ENCODE measurements around the gene OR11A1. TPM values are rescaled to one million over a fixed set of nuclear protein-coding genes. Genes with fewer than 3 reads are reported as not detected.

Gene OR11A1
- total and polyA plus RNA-seq, 2 experiments from 2014 or later = not detected

DNA sequence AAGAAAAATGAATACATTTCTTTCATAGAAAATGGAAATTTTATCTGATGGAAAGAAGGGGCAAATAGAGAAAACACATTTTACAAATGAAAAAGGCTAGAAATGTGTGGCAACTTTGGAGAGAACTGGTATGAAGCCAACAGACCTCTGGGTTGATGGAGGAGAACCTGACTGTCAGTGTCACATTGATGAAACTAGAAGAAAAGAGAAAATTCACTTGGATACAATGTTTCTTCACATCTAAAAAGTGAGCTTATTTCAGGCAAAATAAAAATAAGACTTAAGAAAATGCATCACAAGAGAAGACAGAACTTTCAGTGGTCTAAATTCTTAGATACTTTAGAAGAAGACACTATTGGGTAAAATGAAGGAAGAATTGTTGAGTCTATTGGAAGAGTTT, 61.5 kb downstream of the OR11A1 start, which contains the start of gene OR12D2:
Gene OR12D2 (plus strand): TSS at position 301 of the 400 bp plus-strand sequence. CDS start 1,069 bp downstream, outside the sequence.
- no peaks in the 10 kb centered on the region for H3K27me3 ChIP-seq (ENCODE audit: insufficient read depth)
- H3K9me2 ChIP-seq (ENCODE audit: insufficient read depth) = peaks cover 2% of the 10 kb centered on the region; the same call in 1 of the 2 replicates
- H3K27ac Mint-ChIP-seq = no peak within 1 kb of the TSS
- ATAC-seq = no peak
- H3K27ac ChIP-seq (ENCODE audit: low read depth) = no peak within 1 kb of the TSS
- peaks cover 2% of the 10 kb centered on the region for H3K27me3 Mint-ChIP-seq (ENCODE audit: insufficient read depth, low read depth, poor library complexity)
- H3K9me3 Mint-ChIP-seq = no peaks in the 10 kb centered on the region
- no peaks in the 10 kb centered on the region for H3K36me3 Mint-ChIP-seq (ENCODE audit: low read depth)
- no peaks in the 10 kb centered on the region for H3K79me2 ChIP-seq (replicated peaks; ENCODE audit: insufficient read depth)
- H3K4me1 ChIP-seq (ENCODE audit: insufficient read depth) = peaks cover 6% of the 10 kb centered on the region; the same call in 1 of the 2 replicates
- H4K20me1 ChIP-seq (replicated peaks; ENCODE audit: insufficient read depth) = no peaks in the 10 kb centered on the region
- no peak for DNase-seq (ENCODE audit: low spot score)
- H3K4me3 ChIP-seq = no peak within 1 kb of the TSS
- no peak within 1 kb of the TSS for H3K4me3 Mint-ChIP-seq
- H3K4me1 Mint-ChIP-seq = peaks cover 9% of the 10 kb centered on the region
- peak within 1 kb of the TSS; percentile 22; the same call in 1 of the 2 replicates for H3K4me2 ChIP-seq
- no peak within 1 kb of the TSS for H2AFZ ChIP-seq
- H3F3A ChIP-seq (replicated peaks; ENCODE audit: low read depth) = no peaks in the 10 kb centered on the region
- TF ChIP-seq, protein P1, sequence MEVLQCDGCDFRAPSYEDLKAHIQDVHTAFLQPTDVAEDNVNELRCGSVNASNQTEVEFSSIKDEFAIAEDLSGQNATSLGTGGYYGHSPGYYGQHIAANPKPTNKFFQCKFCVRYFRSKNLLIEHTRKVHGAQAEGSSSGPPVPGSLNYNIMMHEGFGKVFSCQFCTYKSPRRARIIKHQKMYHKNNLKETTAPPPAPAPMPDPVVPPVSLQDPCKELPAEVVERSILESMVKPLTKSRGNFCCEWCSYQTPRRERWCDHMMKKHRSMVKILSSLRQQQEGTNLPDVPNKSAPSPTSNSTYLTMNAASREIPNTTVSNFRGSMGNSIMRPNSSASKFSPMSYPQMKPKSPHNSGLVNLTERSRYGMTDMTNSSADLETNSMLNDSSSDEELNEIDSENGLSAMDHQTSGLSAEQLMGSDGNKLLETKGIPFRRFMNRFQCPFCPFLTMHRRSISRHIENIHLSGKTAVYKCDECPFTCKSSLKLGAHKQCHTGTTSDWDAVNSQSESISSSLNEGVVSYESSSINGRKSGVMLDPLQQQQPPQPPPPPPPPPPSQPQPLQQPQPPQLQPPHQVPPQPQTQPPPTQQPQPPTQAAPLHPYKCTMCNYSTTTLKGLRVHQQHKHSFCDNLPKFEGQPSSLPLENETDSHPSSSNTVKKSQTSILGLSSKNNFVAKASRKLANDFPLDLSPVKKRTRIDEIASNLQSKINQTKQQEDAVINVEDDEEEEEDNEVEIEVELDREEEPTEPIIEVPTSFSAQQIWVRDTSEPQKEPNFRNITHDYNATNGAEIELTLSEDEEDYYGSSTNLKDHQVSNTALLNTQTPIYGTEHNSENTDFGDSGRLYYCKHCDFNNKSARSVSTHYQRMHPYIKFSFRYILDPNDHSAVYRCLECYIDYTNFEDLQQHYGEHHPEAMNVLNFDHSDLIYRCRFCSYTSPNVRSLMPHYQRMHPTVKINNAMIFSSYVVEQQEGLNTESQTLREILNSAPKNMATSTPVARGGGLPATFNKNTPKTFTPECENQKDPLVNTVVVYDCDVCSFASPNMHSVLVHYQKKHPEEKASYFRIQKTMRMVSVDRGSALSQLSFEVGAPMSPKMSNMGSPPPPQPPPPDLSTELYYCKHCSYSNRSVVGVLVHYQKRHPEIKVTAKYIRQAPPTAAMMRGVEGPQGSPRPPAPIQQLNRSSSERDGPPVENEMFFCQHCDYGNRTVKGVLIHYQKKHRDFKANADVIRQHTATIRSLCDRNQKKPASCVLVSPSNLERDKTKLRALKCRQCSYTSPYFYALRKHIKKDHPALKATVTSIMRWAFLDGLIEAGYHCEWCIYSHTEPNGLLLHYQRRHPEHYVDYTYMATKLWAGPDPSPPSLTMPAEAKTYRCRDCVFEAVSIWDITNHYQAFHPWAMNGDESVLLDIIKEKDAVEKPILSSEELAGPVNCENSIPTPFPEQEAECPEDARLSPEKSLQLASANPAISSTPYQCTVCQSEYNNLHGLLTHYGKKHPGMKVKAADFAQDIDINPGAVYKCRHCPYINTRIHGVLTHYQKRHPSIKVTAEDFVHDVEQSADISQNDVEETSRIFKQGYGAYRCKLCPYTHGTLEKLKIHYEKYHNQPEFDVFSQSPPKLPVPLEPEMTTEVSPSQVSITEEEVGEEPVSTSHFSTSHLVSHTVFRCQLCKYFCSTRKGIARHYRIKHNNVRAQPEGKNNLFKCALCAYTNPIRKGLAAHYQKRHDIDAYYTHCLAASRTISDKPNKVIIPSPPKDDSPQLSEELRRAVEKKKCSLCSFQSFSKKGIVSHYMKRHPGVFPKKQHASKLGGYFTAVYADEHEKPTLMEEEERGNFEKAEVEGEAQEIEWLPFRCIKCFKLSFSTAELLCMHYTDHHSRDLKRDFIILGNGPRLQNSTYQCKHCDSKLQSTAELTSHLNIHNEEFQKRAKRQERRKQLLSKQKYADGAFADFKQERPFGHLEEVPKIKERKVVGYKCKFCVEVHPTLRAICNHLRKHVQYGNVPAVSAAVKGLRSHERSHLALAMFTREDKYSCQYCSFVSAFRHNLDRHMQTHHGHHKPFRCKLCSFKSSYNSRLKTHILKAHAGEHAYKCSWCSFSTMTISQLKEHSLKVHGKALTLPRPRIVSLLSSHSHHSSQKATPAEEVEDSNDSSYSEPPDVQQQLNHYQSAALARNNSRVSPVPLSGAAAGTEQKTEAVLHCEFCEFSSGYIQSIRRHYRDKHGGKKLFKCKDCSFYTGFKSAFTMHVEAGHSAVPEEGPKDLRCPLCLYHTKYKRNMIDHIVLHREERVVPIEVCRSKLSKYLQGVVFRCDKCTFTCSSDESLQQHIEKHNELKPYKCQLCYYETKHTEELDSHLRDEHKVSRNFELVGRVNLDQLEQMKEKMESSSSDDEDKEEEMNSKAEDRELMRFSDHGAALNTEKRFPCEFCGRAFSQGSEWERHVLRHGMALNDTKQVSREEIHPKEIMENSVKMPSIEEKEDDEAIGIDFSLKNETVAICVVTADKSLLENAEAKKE (CRISPR knock-in tag; IDR thresholded peaks at IDR 0.05) = no peak
- TF ChIP-seq ZNF331 (CRISPR knock-in tag; IDR thresholded peaks at IDR 0.05; ENCODE audit: low read depth) = no peak
- no peak for TF ChIP-seq ETS1 (IDR thresholded peaks at IDR 0.05)
- TF ChIP-seq JUNB (IDR thresholded peaks at IDR 0.05; ENCODE audit: unreplicated experiment) = no peak
- no peak for TF ChIP-seq EZH2 (IDR thresholded peaks at IDR 0.05; ENCODE audit: low read depth, unreplicated experiment)
- no peak for TF ChIP-seq CREB1 (CRISPR knock-in tag; IDR thresholded peaks at IDR 0.05; ENCODE audit: low read depth)
- no peak for TF ChIP-seq STAT1 (IDR thresholded peaks at IDR 0.05; ENCODE audit: unreplicated experiment)
- TF ChIP-seq EZH2phosphoT487 (IDR thresholded peaks at IDR 0.05; ENCODE audit: unreplicated experiment) = no peak
- no peak for TF ChIP-seq ZNF114 (CRISPR knock-in tag; IDR thresholded peaks at IDR 0.05)
- TF ChIP-seq, protein P2, sequence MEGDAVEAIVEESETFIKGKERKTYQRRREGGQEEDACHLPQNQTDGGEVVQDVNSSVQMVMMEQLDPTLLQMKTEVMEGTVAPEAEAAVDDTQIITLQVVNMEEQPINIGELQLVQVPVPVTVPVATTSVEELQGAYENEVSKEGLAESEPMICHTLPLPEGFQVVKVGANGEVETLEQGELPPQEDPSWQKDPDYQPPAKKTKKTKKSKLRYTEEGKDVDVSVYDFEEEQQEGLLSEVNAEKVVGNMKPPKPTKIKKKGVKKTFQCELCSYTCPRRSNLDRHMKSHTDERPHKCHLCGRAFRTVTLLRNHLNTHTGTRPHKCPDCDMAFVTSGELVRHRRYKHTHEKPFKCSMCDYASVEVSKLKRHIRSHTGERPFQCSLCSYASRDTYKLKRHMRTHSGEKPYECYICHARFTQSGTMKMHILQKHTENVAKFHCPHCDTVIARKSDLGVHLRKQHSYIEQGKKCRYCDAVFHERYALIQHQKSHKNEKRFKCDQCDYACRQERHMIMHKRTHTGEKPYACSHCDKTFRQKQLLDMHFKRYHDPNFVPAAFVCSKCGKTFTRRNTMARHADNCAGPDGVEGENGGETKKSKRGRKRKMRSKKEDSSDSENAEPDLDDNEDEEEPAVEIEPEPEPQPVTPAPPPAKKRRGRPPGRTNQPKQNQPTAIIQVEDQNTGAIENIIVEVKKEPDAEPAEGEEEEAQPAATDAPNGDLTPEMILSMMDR (conservative IDR thresholded peaks at IDR 0.05; ENCODE audit: low read depth in 2 of 2) = no peak
- TF ChIP-seq POLR2AphosphoS5 (IDR thresholded peaks at IDR 0.05; ENCODE audit: low read depth) = no peak
- TF ChIP-seq REST (IDR thresholded peaks at IDR 0.05; ENCODE audit: unreplicated experiment) = no peak
- TF ChIP-seq NANOG (IDR thresholded peaks at IDR 0.05; ENCODE audit: borderline replicate concordance) = no peak
- no peaks in the 10 kb centered on the region for H3K36me3 ChIP-seq (ENCODE audit: insufficient read depth)

Data from GM23338 (cell line).